AG09309 (cell line): Measurements from ENCODE around the gene CDH13.

Experiments
- DNase-seq: peaks from one replicate; pipeline ENCODE4 v3.0.0-alpha.2; 2010; ENCODE audit warnings: low read depth
- H3K4me3 ChIP-seq: 2 replicates; pipeline ENCODE4 v1.5.1; 2011; ENCODE audit warnings: mild to moderate bottlenecking, low read depth, low read length, moderate library complexity; ENCODE audit not compliant: control insufficient read depth
- CTCF ChIP-seq: IDR thresholded peaks from 2 replicates; pipeline ENCODE4 v1.5.1; 2011; ENCODE audit warnings: mild to moderate bottlenecking, low read depth, low read length, inconsistent platforms; ENCODE audit not compliant: insufficient read depth, control insufficient read depth; ENCODE audit errors: missing control alignments

Gene CDH13

GRCh38 chr16:82653550-82654511 is 27.1 kb downstream of the CDH13 start:
- no peak overlapping the region for H3K4me3 ChIP-seq
- DNase-seq, result peak; percentile 62
- TF ChIP-seq CTCF, result no peak

GRCh38 chr16:82655072-82655714 is 28.4 kb downstream of the CDH13 start:
- peak; percentile 57 for DNase-seq
- no peak overlapping the region for H3K4me3 ChIP-seq
- no peak for TF ChIP-seq CTCF

- DNase-seq, result no peak
- H3K4me3 ChIP-seq, result no peak overlapping the region
- no peak for TF ChIP-seq CTCF
These were observed 29.1 kb downstream of the CDH13 start for GRCh38 chr16:82655720-82656490.

- peak; percentile 72 for DNase-seq
- no peak for TF ChIP-seq CTCF
- no peak overlapping the region for H3K4me3 ChIP-seq
These were observed 30.5 kb downstream of the CDH13 start for GRCh38 chr16:82657239-82657638.

GRCh38 chr16:82657786-82658185 is 31.0 kb downstream of the CDH13 start:
- DNase-seq, result no peak
- H3K4me3 ChIP-seq, result no peak overlapping the region
- no peak for TF ChIP-seq CTCF

GRCh38 chr16:82658796-82659195 is 32.0 kb downstream of the CDH13 start:
- H3K4me3 ChIP-seq, result no peak overlapping the region
- no peak for DNase-seq
- TF ChIP-seq CTCF, result no peak
